ENCODE results near the gene GATAD2B.

DNA sequence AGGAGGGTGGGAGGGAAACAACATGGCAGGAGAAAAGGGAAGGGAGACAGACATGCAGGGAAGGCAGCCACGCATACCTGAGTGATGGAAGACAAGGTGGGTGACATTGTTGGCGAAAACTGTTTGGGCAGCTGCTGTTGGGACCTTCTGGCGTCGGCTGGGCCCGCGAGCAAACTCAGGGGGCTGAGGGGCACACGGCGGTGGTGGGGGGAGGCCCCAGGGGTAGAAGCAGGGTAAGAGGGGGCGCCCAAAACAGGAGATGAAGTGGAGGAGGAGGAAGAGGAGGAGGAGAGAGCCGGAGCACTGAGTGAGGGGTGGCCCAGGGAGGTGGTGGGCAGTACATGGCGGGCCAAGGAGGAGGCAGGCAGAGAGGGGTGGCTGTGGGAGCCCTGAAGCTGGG is 28.4 kb upstream of the GATAD2B start:
- TF ChIP-seq POLR2A (IDR thresholded peaks at IDR 0.05) (no peak), POLR2AphosphoS5 (IDR thresholded peaks at IDR 0.05) (no peak)
- TF ChIP-seq, protein P1, sequence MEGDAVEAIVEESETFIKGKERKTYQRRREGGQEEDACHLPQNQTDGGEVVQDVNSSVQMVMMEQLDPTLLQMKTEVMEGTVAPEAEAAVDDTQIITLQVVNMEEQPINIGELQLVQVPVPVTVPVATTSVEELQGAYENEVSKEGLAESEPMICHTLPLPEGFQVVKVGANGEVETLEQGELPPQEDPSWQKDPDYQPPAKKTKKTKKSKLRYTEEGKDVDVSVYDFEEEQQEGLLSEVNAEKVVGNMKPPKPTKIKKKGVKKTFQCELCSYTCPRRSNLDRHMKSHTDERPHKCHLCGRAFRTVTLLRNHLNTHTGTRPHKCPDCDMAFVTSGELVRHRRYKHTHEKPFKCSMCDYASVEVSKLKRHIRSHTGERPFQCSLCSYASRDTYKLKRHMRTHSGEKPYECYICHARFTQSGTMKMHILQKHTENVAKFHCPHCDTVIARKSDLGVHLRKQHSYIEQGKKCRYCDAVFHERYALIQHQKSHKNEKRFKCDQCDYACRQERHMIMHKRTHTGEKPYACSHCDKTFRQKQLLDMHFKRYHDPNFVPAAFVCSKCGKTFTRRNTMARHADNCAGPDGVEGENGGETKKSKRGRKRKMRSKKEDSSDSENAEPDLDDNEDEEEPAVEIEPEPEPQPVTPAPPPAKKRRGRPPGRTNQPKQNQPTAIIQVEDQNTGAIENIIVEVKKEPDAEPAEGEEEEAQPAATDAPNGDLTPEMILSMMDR (IDR thresholded peaks at IDR 0.05) = no peak

Measured in stomach (tissue), 4 donors.